HEK293T (cell line): ENCODE measurements around the gene LSR.

Experiments
- FOXA1 ChIP-seq: fragments of 450-650 bp; IDR thresholded peaks from 2 replicates; pipeline ENCODE4 v1.6.1; 2016; ENCODE audit warnings: mild to moderate bottlenecking
- FOXM1 ChIP-seq: fragments of 450-650 bp; IDR thresholded peaks from 2 replicates; pipeline ENCODE4 v1.6.1; 2017; ENCODE audit warnings: mild to moderate bottlenecking, borderline replicate concordance
- L3MBTL2 ChIP-seq: fragments of 450-650 bp; conservative IDR thresholded peaks from 2 replicates; pipeline ENCODE4 v1.6.1; 2016; ENCODE audit warnings: mild to moderate bottlenecking
- SP1 ChIP-seq: fragments of 450-650 bp; IDR thresholded peaks from 2 replicates; pipeline ENCODE4 v1.6.1; 2017
- ZNF384 ChIP-seq: fragments of 450-650 bp; IDR thresholded peaks from 2 replicates; pipeline ENCODE4 v1.6.1; 2016
- TF ChIP-seq, protein P1 (sequence below): fragments of 450-650 bp; IDR thresholded peaks from 2 replicates; pipeline ENCODE4 v1.6.1; 2016

DNA sequence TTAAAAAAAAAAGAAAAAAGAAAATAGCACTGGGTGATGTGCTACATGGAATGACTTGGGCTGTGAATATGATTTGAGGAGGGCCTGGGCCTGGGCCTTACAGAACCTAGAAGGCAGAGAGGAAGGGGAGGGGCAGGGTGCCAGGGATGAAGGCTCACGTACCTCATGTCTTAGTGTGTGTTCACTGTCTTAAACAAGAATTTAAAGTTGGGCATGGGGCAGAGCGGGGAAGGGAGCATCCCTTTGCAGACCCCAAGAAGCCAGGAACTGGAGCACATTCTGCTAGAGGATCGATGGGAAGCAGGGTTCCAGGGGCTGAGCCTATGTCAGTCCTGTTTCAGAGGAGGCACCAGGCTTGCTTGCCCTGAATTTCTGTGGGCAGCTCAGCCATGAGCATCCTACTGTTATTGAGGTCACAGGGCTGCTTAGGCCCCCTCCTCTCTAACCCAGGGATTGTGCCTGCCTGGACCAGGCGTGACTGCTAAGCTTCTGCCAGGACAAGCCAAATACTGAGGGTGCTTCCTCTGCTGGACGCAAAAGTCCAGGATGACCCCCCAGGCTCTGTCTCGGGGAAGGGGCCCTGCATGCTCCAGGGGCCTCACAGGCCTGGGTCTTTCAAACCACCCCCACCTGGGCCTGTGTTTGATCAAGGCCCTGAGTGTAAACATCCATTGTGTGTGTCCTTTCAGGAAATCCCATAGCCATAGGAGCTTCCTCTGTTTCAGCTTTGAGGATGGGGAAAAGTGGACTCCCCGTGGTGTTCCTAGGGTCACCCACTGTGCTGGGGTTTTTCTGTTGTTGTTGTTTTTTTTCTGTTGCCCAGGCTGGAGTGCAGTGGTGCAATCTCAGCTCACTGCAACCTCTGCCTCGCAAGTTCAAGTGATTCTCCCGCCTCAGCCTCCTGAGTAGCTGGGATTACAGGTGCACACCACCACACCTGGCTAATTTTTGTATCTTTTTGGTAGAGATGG is 4.8 kb downstream of the LSR start:
- TF ChIP-seq SP1 (no peak), L3MBTL2 (no peak), ZNF384 (no peak), FOXA1 (no peak), FOXM1 (no peak)
- TF ChIP-seq, protein P1, sequence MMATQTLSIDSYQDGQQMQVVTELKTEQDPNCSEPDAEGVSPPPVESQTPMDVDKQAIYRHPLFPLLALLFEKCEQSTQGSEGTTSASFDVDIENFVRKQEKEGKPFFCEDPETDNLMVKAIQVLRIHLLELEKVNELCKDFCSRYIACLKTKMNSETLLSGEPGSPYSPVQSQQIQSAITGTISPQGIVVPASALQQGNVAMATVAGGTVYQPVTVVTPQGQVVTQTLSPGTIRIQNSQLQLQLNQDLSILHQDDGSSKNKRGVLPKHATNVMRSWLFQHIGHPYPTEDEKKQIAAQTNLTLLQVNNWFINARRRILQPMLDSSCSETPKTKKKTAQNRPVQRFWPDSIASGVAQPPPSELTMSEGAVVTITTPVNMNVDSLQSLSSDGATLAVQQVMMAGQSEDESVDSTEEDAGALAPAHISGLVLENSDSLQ, result no peak
